PC-3 (cell line): ENCODE data around the gene BANK1. TPM values are rescaled to one million over a fixed set of nuclear protein-coding genes. Genes with fewer than 3 reads are reported as not detected.
A peak's percentile ranks its signal among the peaks of the same experiment; 100 is the strongest.

ENCODE experiments used
- ATAC-seq: fragments of 200-7000 bp; cut with Tn5 transposase; 2 replicates; pipeline ENCODE4 v1.9.1; 2020; ENCODE audit warnings: mild to moderate bottlenecking, moderate library complexity
- BruUV-seq: library from RNA; stranded (reverse); fragments of 400-500 nt; replicated peaks from 2 replicates; lab custom pipeline; 2021; lab: Mats Ljungman, UMichigan
- CTCF ChIA-PET: fragments of 300-600 bp; sonication (Branson Sonifier 250); formaldehyde crosslinking; loops from one replicate; lab custom pipeline; 2022; ENCODE audit warnings: antibody characterized with exemption; lab: Charles Lee
- POLR2A ChIA-PET: fragments of 300-600 bp; sonication (Branson Sonifier 250); formaldehyde crosslinking; loops from one replicate; lab custom pipeline; 2022; ENCODE audit warnings: antibody characterized with exemption; ENCODE audit not compliant: unreplicated experiment; lab: Charles Lee
- DNase-seq: peaks from one replicate; pipeline ENCODE4 v3.0.0-alpha.2; 2015
- H2AFZ ChIP-seq: fragments of 300-600 bp; sonication (generic); 2 replicates; pipeline ENCODE4 v1.6.0; 2016; ENCODE audit warnings: antibody characterized with exemption, low read length
- H3F3A ChIP-seq: fragments of 300-600 bp; sonication (generic); one replicate; pipeline ENCODE4 v1.6.0; 2017; ENCODE audit warnings: antibody characterized with exemption, low read length, control low read depth, mild to moderate bottlenecking; ENCODE audit not compliant: unreplicated experiment
- H3K27ac ChIP-seq: fragments of 300-600 bp; sonication (generic); 2 replicates; pipeline ENCODE4 v1.5.1; 2016; ENCODE audit warnings: mild to moderate bottlenecking, low read length
- H3K27me3 ChIP-seq: fragments of 300-600 bp; sonication (generic); 2 replicates; pipeline ENCODE4 v1.6.1; 2016; ENCODE audit warnings: low read length, mixed read lengths
- H3K36me3 ChIP-seq: fragments of 300-600 bp; sonication (generic); 2 replicates; pipeline ENCODE4 v1.6.1; 2016; ENCODE audit warnings: low read depth, mixed run types, low read length, mixed read lengths
- H3K4me1 ChIP-seq: fragments of 300-600 bp; sonication (generic); 2 replicates; pipeline ENCODE4 v1.5.1; 2016; ENCODE audit warnings: low read length; ENCODE audit not compliant: insufficient read depth
- H3K4me2 ChIP-seq: fragments of 300-600 bp; sonication (generic); 2 replicates; pipeline ENCODE4 v1.6.0; 2016; ENCODE audit warnings: low read length
- H3K4me3 ChIP-seq: fragments of 300-600 bp; sonication (generic); 2 replicates; pipeline ENCODE4 v1.5.1; 2016; ENCODE audit warnings: mild to moderate bottlenecking, low read length, mixed read lengths
- H3K79me2 ChIP-seq: fragments of 300-600 bp; sonication (generic); 2 replicates; pipeline ENCODE4 v1.6.1; 2017; ENCODE audit warnings: low read length, mixed read lengths
- H3K9ac ChIP-seq: fragments of 300-600 bp; sonication (generic); 2 replicates; pipeline ENCODE4 v1.6.0; 2016; ENCODE audit warnings: mild to moderate bottlenecking, low read length
- H3K9me2 ChIP-seq: fragments of 300-600 bp; sonication (generic); replicated peaks from 2 replicates; pipeline ENCODE4 v1.6.1; 2016; ENCODE audit warnings: mixed run types, low read length, mixed read lengths
- H3K9me3 ChIP-seq: fragments of 300-600 bp; sonication (generic); 2 replicates; pipeline ENCODE4 v1.6.1; 2016; ENCODE audit warnings: low read length, mixed read lengths
- H4K20me1 ChIP-seq: fragments of 300-600 bp; sonication (generic); 2 replicates; pipeline ENCODE4 v1.6.1; 2016; ENCODE audit warnings: low read length, mixed read lengths
- CTCF ChIP-seq: fragments of 300-600 bp; sonication (generic); conservative IDR thresholded peaks from 2 replicates; pipeline ENCODE4 v1.5.1; 2017; ENCODE audit warnings: antibody characterized with exemption, low read depth, mild to moderate bottlenecking, low read length
- EZH2 ChIP-seq: fragments of 300-600 bp; sonication (generic); IDR thresholded peaks from one replicate; pipeline ENCODE4 v1.6.1; 2017; ENCODE audit warnings: antibody characterized with exemption, mild to moderate bottlenecking, low read length; ENCODE audit not compliant: unreplicated experiment
- EZH2phosphoT487 ChIP-seq: fragments of 300-600 bp; sonication (generic); IDR thresholded peaks from 2 replicates; pipeline ENCODE4 v1.6.1; 2018; ENCODE audit warnings: mild to moderate bottlenecking, antibody characterized with exemption, low read length, borderline replicate concordance
- intact Hi-C: fragments of 100-400 bp; cut with micrococcal nuclease; formaldehyde crosslinking; loops from 2 replicates; pipeline ENCODE4 v1.9.0; 2023
- total RNA-seq: library from RNA; depleted of rRNA; stranded (reverse); fragments of >200 nt; gene quantifications from 2 replicates; pipeline ENCODE4 v1.2.3, GENCODE V29; 2014

BANK1 gene
- total RNA-seq, 1 experiment from 2014 or later: 1.5 TPM

GRCh38 chr4:101791182-101791558 is 640 bp downstream of the BANK1 start:
- H3K9me3 ChIP-seq: no peaks in the 10 kb centered on the region
- TSS peak; percentile 38 for BruUV-seq
- H3K4me1 ChIP-seq: peaks cover 16% of the 10 kb centered on the region
- peak overlapping the region; percentile 93 for H2AFZ ChIP-seq
- H3K4me3 ChIP-seq: peak overlapping the region; percentile 74
- H3K79me2 ChIP-seq: no peaks in the 10 kb centered on the region
- TF ChIP-seq EZH2 (no peak), CTCF (no peak), EZH2phosphoT487 (no peak)
- ATAC-seq (peak; percentile 60), DNase-seq (peak; percentile 45)
- peak overlapping the region; percentile 96 for H3K4me2 ChIP-seq
- no peaks in the 10 kb centered on the region for H3K9me2 ChIP-seq
- no peaks in the 10 kb centered on the region for H3F3A ChIP-seq
- H3K36me3 ChIP-seq: no peaks in the 10 kb centered on the region
- CTCF ChIA-PET: no interaction called here
- peak overlapping the region; percentile 80 for H3K9ac ChIP-seq
- H3K27ac ChIP-seq: peak overlapping the region; percentile 56
- POLR2A ChIA-PET: no interaction called here
- no peaks in the 10 kb centered on the region for H4K20me1 ChIP-seq
- H3K27me3 ChIP-seq: no peaks in the 10 kb centered on the region
- intact Hi-C loops: loop anchor here (5.0 to 10.0 kb wide), 3 partner anchors 186 to 474 kb away; partner anchors contain the start of gene PPP3CA

DNA sequence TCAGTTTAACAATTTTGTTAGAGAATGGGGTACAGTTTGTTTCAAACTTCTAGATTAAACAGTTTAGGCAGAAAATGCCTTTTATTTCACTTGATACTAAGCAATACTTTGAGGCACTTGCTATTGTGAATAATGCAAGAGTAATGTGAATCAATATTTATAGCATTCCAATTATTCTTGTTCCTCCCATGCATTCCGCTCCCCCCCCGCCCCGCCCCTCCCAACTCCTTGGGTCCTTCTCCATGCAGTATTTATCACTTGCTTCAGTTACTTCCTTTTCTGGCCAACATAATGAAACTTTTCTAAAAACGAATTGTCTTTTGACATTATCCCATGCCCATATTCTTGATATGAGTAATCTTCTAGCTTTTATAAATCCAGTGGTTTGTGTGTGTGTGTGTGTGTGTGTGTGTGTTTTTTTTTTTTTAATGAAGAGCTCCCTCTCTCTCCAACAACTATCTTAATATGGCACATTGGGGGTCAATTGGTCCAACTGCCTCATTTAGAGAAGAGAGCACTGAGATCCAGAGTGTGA is 1.6 kb downstream of the BANK1 start:
- Histone ChIP-seq H3K27me3 (no peaks in the 10 kb centered on the region), H3K79me2 (no peaks in the 10 kb centered on the region), H3K9me3 (no peaks in the 10 kb centered on the region), H3K36me3 (no peaks in the 10 kb centered on the region), H4K20me1 (no peaks in the 10 kb centered on the region), H3K4me1 (peaks cover 16% of the 10 kb centered on the region), H3K4me2 (peak overlapping the region; percentile 96), H2AFZ (no peak overlapping the region; the same call in 1 of the 2 replicates), H3K9ac (no peak overlapping the region), H3F3A (no peaks in the 10 kb centered on the region), H3K27ac (no peak overlapping the region), H3K9me2 (no peaks in the 10 kb centered on the region), H3K4me3 (peak overlapping the region; percentile 16; the same call in 1 of the 2 replicates)
- BruUV-seq: no TSS peak
- POLR2A ChIA-PET: interaction anchor here (0.5 to 0.6 kb wide), 5 partner anchors 58 to 447 kb away, joined by 3 to 6 read pairs (median 4); no protein-coding TSS in a partner anchor
- TF ChIP-seq CTCF (no peak), EZH2phosphoT487 (no peak), EZH2 (no peak)
- CTCF ChIA-PET: interaction anchor here (0.6 kb wide), 2 partner anchors 73 to 578 kb away, joined by 3 to 4 read pairs; no protein-coding TSS in a partner anchor
- DNase-seq (peak; percentile 49), ATAC-seq (peak; percentile 25)
- intact Hi-C loops: loop anchor here (2.0 to 10.0 kb wide), 4 partner anchors 73 to 473 kb away; partner anchors contain the start of gene PPP3CA

- no peak overlapping the region for H2AFZ ChIP-seq
- H3K36me3 ChIP-seq: no peaks in the 10 kb centered on the region
- H3F3A ChIP-seq: no peaks in the 10 kb centered on the region
- intact Hi-C loops: loop anchor here (2.0 to 10.0 kb wide), 4 partner anchors 71 to 471 kb away; partner anchors contain the start of gene PPP3CA
- no peak for TF ChIP-seq EZH2
- TF ChIP-seq EZH2phosphoT487: no peak
- no peak for TF ChIP-seq CTCF
- peaks cover 16% of the 10 kb centered on the region for H3K4me1 ChIP-seq
- ChIA-PET POLR2A (no interaction called here), CTCF (no interaction called here)
- H3K9ac ChIP-seq: no peak overlapping the region
- no peaks in the 10 kb centered on the region for H3K27me3 ChIP-seq
- H3K79me2 ChIP-seq: no peaks in the 10 kb centered on the region
- no peak for DNase-seq
- no peak for ATAC-seq
- no peaks in the 10 kb centered on the region for H4K20me1 ChIP-seq
- no TSS peak for BruUV-seq
- no peak overlapping the region for H3K4me3 ChIP-seq
- H3K9me3 ChIP-seq: no peaks in the 10 kb centered on the region
- H3K4me2 ChIP-seq: no peak overlapping the region
- H3K9me2 ChIP-seq: no peaks in the 10 kb centered on the region
- no peak overlapping the region for H3K27ac ChIP-seq
Measured at GRCh38 chr4:101793397-101793796, 2.9 kb downstream of the BANK1 start.
